ENCODE measurements around the gene PLEK. TPM values are rescaled to one million over a fixed set of nuclear protein-coding genes. Genes with fewer than 3 reads are reported as not detected.

Gene PLEK
- total RNA-seq, 4 donors from 2014 or later = 1.8 to 46.2 (median 3.4) TPM

- Histone ChIP-seq H3K9me3 (no peaks in the 10 kb centered on the region), H3K27me3 (no peaks in the 10 kb centered on the region), H3K4me1 (peaks cover 0 to 9% (median 0%) of the 10 kb centered on the region in 4 donors), H3K36me3 (no peaks in the 10 kb centered on the region), H3K27ac (peak overlapping the region in 1 of 4 donors; percentile 11), H3K4me3 (no peak overlapping the region)
- TF ChIP-seq CTCF (IDR thresholded peaks at IDR 0.05) (peak in 1 of 6 experiments; percentile 4), POLR2A (IDR thresholded peaks at IDR 0.05) (no peak)
- DNase-seq = no peak
These were observed 53.8 kb downstream of the PLEK start for GRCh38 chr2:68418855-68419254.

- H3K27me3 ChIP-seq = no peaks in the 10 kb centered on the region
- H3K36me3 ChIP-seq = no peaks in the 10 kb centered on the region
- no peak overlapping the region for H3K27ac ChIP-seq
- H3K4me3 ChIP-seq = no peak overlapping the region
- H3K4me1 ChIP-seq = peaks cover 0 to 9% (median 0%) of the 10 kb centered on the region in 4 donors
- no peak for TF ChIP-seq CTCF (IDR thresholded peaks at IDR 0.05)
- no peak for TF ChIP-seq POLR2A (IDR thresholded peaks at IDR 0.05)
- no peaks in the 10 kb centered on the region for H3K9me3 ChIP-seq
- no peak for DNase-seq
These were observed 55.3 kb downstream of the PLEK start for GRCh38 chr2:68420254-68420910.

GRCh38 chr2:68423966-68424650, 59.0 kb downstream of the PLEK start:
- Histone ChIP-seq H3K27ac (peak overlapping the region in 1 of 4 donors; percentile 38), H3K36me3 (no peaks in the 10 kb centered on the region), H3K4me1 (peaks cover 0 to 6% (median under 1%) of the 10 kb centered on the region in 4 donors), H3K9me3 (no peaks in the 10 kb centered on the region), H3K27me3 (no peaks in the 10 kb centered on the region), H3K4me3 (no peak overlapping the region)
- DNase-seq = no peak
- no peak for TF ChIP-seq CTCF (IDR thresholded peaks at IDR 0.05)
- TF ChIP-seq POLR2A (IDR thresholded peaks at IDR 0.05) = no peak

- Histone ChIP-seq H3K4me3 (no peak overlapping the region), H3K27ac (no peak overlapping the region), H3K36me3 (no peaks in the 10 kb centered on the region), H3K4me1 (peaks cover 0 to 6% (median 0%) of the 10 kb centered on the region in 4 donors), H3K27me3 (no peaks in the 10 kb centered on the region), H3K9me3 (no peaks in the 10 kb centered on the region)
- DNase-seq = no peak
- TF ChIP-seq CTCF (IDR thresholded peaks at IDR 0.05) (no peak), POLR2A (IDR thresholded peaks at IDR 0.05) (no peak)
These were observed 60.4 kb downstream of the PLEK start for GRCh38 chr2:68425503-68425902.

- TF ChIP-seq CTCF (IDR thresholded peaks at IDR 0.05) (no peak), POLR2A (IDR thresholded peaks at IDR 0.05) (no peak)
- no peak for DNase-seq
- H3K27ac ChIP-seq = peak overlapping the region in 1 of 4 donors; percentile 60
- H3K4me3 ChIP-seq = no peak overlapping the region
- H3K4me1 ChIP-seq = peaks cover 0 to 6% (median 0%) of the 10 kb centered on the region in 4 donors
- H3K9me3 ChIP-seq = no peaks in the 10 kb centered on the region
- H3K27me3 ChIP-seq = no peaks in the 10 kb centered on the region
- H3K36me3 ChIP-seq = no peaks in the 10 kb centered on the region
These were observed 61.4 kb downstream of the PLEK start for GRCh38 chr2:68426446-68426845.
